HG02943 (cell line): ENCODE results near the gene SOAT2.
"Not testable (repeated sequence)": the region's sequence is repeated elsewhere in the genome, so short reads cannot be mapped to it uniquely, and the experiment has no call there.

ENCODE experiments used
- ATAC-seq: cut with Tn5 transposase; IDR thresholded peaks from one replicate; pipeline ENCODE4 v1.9.1; 2021; ENCODE audit warnings: mild to moderate bottlenecking, low read depth, moderate library complexity; ENCODE audit not compliant: unreplicated experiment

The SOAT2 gene

DNA sequence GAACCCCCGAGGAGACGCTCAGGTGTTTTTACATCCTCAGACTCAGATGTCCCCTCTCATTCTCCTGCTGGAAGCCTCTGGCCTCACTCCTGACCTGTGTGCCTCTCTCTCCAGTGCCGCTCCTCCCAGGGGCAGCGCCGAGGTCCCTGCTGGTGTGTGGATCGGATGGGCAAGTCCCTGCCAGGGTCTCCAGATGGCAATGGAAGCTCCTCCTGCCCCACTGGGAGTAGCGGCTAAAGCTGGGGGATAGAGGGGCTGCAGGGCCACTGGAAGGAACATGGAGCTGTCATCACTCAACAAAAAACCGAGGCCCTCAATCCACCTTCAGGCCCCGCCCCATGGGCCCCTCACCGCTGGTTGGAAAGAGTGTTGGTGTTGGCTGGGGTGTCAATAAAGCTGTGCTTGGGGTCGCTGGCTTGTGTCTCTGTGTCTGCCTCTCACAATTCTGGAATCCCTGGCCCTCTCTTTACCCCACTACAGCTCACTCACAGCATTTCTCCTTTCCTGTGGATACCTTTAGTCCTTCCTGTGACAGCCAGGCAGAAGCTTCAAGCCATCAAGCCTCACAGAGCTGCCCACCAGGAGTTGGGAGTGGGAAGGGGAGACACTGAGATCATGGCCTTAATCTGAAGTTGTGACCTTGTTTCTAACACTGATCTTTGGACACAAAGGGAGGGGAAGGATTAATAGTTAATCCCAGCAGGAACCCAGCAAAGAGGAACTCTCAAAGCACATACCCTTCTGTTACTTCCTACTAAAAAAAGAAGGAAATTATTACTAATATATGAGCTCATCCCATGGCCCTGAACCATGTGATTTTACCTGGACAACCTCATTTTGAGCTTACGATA is 1.1 kb upstream of the SOAT2 start:
- ATAC-seq: no peak

DNA sequence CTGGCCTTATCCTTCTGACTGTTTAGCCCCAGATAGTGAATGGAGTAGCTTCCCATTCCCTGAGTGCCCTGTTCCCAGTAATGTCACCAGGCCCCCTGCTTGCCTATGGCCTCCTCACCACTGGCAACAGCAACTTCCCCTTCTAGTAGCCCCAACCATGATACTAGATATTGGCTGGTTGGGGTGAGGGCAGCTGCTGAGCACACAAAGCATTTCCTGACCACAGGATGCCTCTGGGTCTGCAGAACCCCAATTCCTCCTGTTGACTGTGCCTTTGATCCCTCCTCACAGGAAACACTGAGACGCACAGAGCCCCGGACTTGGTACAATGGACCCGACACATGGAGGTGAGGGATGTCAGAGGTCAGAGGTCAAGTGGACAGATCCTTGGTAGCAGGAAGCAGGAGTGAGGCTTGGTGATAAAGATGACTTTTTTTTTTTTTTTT is 597 bp downstream of the SOAT2 start:
- no peak for ATAC-seq

DNA sequence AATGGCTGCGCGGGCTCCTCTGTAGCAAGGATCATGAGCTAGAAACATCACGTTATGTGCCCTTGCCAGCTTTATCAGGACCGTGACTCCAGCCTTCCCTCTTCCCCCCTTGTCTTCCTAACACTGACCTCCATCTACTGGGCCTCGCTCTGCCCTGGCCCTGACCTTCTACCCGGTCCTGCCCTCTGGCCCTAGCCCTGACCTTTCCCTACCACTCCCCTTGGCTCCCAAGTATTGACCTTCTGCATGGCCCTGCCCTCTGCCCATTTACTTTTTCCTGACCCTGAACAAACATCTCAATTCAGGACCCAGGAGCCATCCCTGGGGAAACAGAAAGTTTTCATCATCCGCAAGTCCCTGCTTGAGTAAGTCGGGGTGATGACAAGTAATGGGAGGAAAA is 2.0 kb downstream of the SOAT2 start:
- no peak for ATAC-seq

DNA sequence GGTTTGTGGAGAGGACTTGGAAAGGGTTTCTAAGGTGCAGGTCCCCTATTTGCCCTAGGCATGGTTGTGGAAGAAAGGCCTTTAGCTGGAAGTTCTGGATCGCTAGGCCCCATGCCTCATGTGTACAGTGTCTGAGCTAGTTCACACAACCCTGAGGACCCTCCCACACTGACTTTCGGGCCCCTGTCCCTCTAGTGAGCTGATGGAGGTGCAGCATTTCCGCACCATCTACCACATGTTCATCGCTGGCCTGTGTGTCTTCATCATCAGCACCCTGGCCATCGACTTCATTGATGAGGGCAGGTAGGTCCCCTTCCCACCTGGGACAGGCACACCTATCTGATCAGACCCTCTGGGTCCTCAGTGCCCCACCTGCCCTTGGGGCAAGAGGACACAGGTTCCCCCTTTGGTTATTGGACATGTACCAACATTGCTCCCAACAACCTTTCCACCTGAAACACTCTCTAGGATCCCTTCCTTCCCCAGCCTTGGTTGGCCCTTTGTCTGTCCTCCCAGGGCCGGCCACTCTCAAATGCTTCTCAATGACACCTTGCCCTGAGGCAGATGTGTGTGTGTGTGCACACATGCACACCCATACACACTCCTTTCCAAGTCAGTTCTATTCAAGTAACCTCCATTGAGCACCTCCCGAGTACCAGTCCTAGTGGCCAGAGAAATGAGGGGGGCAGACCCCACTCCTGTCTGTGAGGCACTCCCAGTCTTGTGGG is 2.6 kb downstream of the SOAT2 start:
- ATAC-seq: no peak

DNA sequence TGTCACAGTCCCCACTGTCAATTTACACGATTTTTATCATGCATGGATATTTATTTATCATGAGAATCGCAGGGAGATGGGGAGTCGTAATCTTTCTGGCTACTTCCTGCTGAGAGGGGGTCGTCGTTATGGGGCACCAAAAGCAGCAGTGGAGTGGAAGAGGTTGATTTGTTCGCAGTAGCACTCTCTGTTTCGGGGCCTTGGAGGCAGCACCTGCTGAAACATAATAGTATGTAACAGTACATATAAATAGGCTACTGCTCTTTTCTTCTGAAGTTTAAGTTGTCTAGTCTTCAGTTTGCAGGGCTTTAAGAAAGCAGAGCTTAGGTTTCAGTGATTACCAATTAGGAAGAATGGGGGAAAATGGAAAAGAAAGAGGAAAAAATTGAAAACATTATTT is 3.8 kb downstream of the SOAT2 start:
- no peak for ATAC-seq

DNA sequence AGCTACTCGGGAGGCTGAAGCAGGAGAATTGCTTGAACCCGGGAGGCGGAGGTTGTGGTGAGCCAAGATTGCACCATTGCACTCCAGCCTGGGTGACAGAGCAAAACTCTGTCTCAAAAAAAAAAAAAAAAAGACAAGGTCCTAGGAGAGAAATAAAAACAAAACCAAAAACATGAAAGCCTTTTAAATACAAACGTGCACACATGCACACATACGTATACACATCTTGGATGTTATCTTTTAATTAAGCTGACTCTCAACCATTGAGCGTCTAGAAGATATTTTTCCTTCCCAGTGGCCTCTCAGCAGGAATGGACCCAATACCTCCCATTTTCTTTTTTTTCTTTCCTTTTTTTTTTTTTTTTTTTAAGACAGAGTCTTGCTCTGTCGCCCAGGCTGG is 9.1 kb downstream of the SOAT2 start:
- not testable (repeated sequence) for ATAC-seq

DNA sequence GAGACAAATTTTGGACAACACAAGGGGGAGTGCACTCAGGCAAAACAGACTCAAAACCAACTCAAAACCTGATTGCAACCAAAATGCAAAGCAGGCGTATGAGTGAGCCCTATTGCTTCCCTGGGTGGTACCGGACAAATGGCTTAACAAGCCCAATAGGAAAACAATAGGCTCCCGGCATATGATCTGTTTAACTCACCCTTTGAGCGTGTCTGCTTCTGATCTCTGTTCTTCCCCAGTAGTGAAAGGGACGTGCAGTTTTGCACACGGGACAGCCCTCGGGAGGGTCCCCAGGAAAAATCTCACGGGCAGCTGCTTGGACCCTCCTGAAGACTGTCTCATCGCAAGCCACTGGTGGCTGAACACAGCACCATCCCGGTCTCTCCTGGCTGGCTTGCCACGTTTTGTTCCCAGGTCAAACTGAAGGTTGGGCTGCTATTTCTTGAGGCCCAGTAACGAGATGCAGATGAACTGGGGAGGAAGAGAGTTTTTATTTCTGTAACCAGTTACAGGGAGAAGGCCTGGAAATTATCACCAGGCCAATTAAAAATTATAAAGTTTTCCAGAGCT is 9.9 kb downstream of the SOAT2 start:
- no peak for ATAC-seq

DNA sequence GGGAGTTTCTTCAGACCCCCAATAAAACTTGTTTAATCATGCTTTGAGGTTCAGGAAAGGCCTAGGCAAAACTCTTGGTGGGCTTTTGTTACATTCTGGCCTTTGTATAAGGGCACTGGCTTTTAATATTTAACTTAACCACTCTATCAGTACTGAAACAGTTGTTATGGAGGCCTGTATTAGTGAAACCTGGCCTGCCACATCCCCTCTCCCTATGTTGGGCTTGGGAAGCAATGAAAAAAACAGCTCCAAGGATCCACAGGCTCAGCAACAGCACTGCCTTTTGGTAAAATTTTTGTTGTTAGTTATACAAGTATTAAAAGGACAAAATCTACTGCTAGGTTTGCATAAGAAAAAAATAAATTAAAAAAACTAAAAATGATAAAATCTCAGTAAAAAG is 10.7 kb downstream of the SOAT2 start:
- no peak for ATAC-seq

DNA sequence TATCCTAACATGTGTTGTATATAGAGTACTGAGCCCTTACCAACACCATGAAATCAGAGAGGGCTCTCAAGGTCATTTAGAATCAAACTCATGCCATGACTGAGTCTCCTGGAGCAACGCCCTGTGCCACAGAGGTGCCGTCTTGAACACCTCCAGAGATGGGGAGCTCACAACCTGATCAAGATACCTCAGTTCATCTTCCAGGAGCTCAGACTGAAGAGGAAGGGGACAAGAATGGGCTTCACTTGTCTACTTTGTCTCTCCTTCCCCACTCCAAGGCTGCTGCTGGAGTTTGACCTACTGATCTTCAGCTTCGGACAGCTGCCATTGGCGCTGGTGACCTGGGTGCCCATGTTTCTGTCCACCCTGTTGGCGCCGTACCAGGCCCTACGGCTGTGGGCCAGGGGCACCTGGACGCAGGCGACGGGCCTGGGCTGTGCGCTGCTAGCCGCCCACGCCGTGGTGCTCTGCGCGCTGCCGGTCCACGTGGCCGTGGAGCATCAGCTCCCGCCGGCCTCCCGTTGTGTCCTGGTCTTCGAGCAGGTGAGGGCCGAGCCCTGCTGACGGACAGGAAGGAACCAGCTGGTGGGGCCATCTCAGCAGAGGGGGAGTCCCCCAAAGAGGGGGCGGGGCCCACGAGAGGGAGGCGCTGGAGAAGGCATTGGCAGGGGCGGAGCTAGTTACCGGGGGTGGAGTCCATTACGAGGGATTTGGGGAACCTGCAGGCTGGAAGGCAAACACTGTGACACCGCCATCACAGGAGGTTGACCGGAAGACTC is 12.0 kb downstream of the SOAT2 start:
- ATAC-seq: no peak

DNA sequence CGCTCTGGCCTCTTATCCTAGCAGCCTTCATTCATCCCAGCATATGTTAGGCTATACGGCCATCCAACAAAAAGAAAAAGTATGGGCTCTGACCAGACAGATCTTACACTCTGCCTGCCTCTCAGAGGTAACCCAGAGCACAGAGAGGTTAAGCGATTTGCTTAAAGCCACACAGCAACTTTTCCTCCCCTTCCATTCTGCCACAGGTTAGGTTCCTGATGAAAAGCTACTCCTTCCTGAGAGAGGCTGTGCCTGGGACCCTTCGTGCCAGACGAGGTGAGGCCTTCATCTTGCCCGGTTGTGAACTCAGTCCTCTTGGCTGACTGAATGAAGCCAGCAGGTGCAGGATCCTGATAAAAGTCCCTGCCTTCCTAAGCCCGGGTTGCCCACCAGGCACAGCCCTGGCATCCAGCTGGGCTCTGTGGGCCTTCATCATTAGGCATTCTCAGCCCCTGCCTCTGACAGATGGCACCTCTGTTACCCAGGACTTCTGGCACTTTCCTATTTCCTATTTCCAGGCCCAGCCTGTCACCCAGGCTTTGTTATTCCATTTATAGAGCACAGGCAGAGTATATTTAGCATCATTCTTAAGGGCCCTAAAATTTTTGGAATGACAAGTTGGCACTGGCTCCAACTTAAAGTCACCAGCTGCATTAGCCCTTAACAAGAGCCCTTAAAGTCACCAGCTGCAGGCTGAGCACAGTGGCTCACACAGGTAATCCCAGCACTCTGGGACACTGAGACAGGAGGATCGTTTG is 12.8 kb downstream of the SOAT2 start:
- ATAC-seq: no peak

DNA sequence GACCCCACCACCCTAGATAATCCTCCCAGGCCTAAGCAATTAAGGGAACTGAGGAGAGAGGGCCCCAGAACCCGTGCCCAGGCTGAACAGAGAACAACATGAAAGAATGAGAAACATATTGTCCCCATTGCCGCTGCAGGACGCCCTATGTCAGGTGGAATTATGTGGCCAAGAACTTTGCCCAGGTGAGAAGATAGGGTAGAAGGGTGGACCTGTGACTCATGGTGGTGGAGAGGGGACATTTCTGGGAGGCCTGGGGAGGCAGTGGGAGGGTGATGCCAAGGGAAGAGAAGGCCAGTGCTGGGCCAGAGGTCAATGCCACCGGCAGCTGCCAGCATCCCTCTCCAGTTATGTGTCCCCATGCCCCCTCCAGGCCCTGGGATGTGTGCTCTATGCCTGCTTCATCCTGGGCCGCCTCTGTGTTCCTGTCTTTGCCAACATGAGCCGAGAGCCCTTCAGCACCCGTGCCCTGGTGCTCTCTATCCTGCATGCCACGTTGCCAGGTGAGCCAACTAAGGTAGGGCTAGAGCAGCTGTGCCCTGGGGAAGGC is 15.5 kb downstream of the SOAT2 start:
- no peak for ATAC-seq

DNA sequence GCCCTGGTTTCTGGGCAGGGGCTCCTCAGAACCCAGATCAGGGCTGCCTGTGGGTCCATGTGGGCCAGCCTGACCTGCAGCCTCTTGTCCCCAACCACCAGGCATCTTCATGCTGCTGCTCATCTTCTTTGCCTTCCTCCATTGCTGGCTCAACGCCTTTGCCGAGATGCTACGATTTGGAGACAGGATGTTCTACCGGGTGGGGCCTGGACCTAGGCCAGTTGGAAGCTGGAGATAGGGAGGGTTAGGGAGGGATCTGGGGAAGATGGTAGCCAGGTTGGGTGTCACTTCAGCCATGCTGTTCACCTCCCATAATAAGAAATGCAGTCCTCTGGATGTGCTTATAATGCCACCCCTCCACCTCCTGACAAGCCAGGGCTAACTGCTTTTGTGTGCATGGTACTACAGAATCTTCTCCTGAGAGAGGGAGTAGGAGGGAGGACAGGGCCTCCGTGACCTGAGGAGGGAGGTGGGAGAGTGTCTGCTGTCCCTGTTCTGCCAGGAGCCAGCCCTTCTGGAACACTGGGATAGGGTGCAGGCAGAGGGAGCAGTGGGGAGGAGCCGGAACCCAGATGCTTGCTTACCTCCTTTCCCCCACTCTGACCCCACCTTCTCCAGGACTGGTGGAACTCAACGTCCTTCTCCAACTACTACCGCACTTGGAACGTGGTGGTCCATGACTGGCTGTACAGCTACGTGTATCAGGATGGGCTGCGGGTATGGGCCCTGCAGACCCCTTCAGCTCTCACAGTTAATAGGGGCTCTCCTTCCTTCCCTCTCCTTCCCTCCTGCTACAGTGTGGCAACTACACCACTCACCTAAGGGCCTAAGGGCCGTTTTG is 17.6 kb downstream of the SOAT2 start:
- ATAC-seq: no peak

DNA sequence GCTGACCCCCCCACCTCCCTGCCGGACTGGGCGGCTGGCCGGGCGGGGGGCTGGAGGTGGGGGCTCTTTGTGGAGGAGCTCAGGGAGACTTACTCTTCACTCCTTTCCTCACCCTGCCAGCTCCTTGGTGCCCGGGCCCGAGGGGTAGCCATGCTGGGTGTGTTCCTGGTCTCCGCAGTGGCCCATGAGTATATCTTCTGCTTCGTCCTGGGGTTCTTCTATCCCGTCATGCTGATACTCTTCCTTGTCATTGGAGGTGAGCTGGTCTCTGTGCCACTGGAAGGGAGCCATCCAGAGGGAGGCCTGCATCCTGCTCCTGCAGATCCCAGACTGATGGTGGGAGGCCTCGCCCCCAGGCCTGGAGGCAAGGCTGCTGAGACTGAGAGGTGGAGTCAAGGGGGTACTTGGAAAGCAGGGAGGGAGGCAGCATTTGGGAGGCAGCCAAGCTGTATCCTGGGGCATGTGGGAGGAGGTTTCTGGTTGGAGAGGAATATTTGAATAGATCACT is 19.7 kb downstream of the SOAT2 start:
- no peak for ATAC-seq

DNA sequence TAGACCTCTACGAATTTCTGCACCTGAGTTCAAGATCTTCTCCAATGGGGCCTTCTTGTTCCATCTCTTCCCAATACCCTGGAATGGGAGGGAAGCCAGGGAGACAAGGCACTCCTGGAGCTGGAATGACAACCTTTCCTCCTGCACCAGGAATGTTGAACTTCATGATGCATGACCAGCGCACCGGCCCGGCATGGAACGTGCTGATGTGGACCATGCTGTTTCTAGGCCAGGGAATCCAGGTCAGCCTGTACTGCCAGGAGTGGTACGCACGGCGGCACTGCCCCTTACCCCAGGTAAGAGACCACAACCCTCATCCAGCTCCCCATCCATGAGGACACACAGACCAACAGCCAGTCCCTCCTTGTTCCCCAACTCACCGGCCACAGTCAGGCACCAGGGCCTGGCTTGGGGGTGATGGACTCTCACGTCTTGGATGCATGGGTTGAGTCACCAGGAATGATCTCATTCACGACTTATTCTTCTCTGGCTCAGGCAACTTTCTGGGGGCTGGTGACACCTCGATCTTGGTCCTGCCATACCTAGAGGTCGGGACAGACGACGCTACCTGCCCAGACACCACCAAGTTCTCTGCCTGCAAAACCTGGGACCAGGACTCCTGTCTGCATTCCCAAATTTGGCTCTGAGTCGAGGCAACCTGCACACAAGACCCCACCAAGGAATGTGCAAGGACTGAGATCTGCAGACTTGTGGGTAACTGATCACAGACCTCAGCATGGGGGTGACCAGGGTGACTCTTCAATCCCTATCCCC is 20.5 kb downstream of the SOAT2 start:
- ATAC-seq: no peak

DNA sequence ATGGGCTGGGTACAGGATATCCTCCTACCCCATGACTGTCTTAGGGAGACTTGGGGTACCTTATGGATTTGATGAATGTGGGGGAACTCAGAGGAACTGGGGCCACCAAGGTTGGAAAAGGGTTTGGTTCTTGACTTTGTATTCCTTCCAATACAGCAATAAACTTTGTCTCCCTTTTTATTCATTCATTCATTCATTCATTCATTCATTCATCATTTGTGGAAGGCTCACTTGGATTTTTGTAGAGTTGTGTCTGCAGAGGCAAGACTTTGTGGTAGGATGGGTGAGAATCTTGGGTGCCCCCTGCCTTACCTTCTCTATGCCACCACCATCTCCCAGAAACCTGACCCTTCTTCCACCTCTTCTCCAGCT is 21.1 kb downstream of the SOAT2 start:
- no peak for ATAC-seq

DNA sequence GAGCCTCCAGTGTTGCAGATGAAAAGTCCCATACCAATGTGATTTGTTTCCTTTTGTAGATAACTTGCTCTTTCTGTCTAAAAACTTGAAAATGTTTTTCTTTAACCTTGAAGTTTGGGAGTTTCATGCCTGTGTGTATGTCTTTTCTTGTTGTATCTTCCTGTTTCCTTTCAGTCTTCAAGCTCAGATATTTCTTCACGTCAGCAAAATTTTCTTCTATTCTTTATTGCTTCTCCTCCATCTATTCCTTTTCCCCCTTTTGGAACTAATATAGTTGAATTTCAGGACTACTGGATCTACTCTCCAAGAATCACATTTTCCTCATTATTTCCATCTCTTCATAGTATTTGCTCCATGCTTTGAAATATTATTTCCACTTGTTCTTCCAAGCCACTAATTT is 23.9 kb downstream of the SOAT2 start:
- no peak for ATAC-seq

DNA sequence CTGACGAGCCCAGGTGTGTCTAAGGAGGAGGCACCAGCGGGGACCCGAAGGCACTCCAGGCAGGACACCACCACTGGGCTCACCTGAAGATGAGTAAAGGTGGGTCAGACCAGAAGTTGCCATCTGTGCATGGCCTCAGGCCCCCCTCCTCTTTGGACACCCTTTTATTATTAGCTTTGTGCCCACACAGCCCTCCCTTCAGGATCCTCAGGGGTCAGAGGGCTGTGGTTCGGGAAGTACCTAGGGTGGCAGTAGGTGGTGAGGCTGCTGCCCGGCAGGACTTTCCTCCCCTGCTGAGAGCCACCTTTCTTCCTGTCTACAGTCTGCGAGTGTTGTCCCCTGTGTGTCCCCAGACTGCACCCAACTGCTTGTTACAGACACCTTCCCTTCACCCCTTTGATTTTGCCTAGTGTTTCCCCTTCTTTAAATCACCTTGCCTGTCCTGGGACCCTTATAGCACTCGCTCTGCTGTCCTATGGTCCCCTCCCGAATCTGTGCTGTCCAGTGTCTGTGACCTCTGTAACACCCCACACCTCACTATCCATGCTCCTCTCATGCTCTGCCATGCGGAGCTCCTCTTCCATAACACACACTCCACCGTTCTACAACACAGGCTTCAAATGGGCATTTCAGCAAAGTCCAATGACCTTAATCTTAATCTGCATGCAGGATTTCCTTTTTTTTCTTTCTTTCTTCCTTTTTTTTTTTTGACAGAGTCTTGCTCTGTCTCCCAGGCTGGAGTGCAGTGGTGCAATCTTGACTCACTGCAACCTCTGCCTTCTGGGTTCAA is 25.7 kb downstream of the SOAT2 start:
- no peak for ATAC-seq
